Stimulated activated effector memory CD8-positive, alpha-beta T cell treated with anti-CD3 and anti-CD28 coated beads, Interleukin-12 subunit alpha, Interleukin-12 subunit beta, amount 100 ng/mL, for 72 hours (primary cell): Measurements from ENCODE around the gene ZNF526.

Source experiments
- ATAC-seq: fragments of 150-1000 bp; cut with Tn5 transposase; 2 replicates; pipeline ENCODE4 v1.10.0; 2021
- DNase-seq, 2 donors: peaks; one replicate each; pipeline ENCODE4 v3.0.0; 2021 to 2022; ENCODE audit warnings: low spot score in 2 of 2
- H3K27ac Mint-ChIP-seq: one replicate; pipeline ENCODE4 v1.8.0; 2022; ENCODE audit warnings: mild to moderate bottlenecking, mixed read lengths
- H3K36me3 Mint-ChIP-seq: one replicate; pipeline ENCODE4 v1.8.0; 2022; ENCODE audit warnings: mild to moderate bottlenecking, mixed read lengths
- H3K4me1 Mint-ChIP-seq: one replicate; pipeline ENCODE4 v1.8.0; 2022; ENCODE audit warnings: mixed read lengths
- H3K4me3 Mint-ChIP-seq: one replicate; pipeline ENCODE4 v1.8.0; 2022; ENCODE audit warnings: mild to moderate bottlenecking, mixed read lengths
- H3K9me3 Mint-ChIP-seq: one replicate; pipeline ENCODE4 v1.8.0; 2022; ENCODE audit warnings: mixed read lengths

ZNF526 gene

GRCh38 chr19:42204664-42205063 is 15.4 kb upstream of the ZNF526 start:
- DNase-seq (no peak), ATAC-seq (no peak)
- peaks cover 86% of the 10 kb centered on the region for H3K4me1 Mint-ChIP-seq
- peak overlapping the region; percentile 94 for H3K27ac Mint-ChIP-seq
- no peak overlapping the region for H3K4me3 Mint-ChIP-seq
- H3K36me3 Mint-ChIP-seq: peaks cover 97% of the 10 kb centered on the region
- H3K9me3 Mint-ChIP-seq: no peaks in the 10 kb centered on the region

- Mint-ChIP-seq H3K36me3 (peaks cover 98% of the 10 kb centered on the region), H3K27ac (peak overlapping the region; percentile 91), H3K9me3 (no peaks in the 10 kb centered on the region), H3K4me3 (peak overlapping the region; percentile 51), H3K4me1 (peaks cover 67% of the 10 kb centered on the region)
- no peak for ATAC-seq
- DNase-seq: no peak
Observed at GRCh38 chr19:42206871-42207755, 13.0 kb upstream of the ZNF526 start.

- Mint-ChIP-seq H3K27ac (peak overlapping the region; percentile 91), H3K36me3 (peaks cover 100% of the 10 kb centered on the region), H3K4me1 (peaks cover 63% of the 10 kb centered on the region), H3K4me3 (peak overlapping the region; percentile 51), H3K9me3 (no peaks in the 10 kb centered on the region)
- peak; percentile 57 for ATAC-seq
- DNase-seq: no peak
Observed at GRCh38 chr19:42207767-42208271, 12.3 kb upstream of the ZNF526 start.

DNA sequence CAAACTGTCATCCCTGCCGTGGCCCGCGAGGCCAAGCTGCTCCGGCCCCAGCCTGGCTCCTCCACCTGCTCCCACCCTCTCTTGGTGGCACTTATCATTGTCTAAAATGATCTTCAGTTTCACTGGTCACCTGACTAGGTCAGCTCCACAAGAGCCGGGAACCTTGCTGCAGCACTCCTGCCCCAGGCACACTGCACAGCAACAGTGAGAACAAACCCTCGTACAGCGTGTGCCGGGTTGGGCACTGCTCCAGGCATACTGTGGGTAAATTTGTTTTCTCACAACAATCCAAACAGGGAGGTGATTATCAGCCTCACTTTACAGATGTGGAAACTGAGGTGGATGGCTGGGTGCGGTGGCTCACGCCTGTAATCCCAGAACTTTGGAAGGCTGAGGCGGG is 11.5 kb upstream of the ZNF526 start:
- Mint-ChIP-seq H3K4me1 (peaks cover 63% of the 10 kb centered on the region), H3K27ac (peak overlapping the region; percentile 91), H3K36me3 (peaks cover 100% of the 10 kb centered on the region), H3K4me3 (peak overlapping the region; percentile 51), H3K9me3 (no peaks in the 10 kb centered on the region)
- no peak for DNase-seq
- ATAC-seq: no peak

GRCh38 chr19:42212886-42213285 is 7.2 kb upstream of the ZNF526 start:
- Mint-ChIP-seq H3K9me3 (no peaks in the 10 kb centered on the region), H3K27ac (peak overlapping the region; percentile 99), H3K36me3 (peaks cover 95% of the 10 kb centered on the region), H3K4me1 (peaks cover 63% of the 10 kb centered on the region), H3K4me3 (no peak overlapping the region)
- DNase-seq: no peak
- no peak for ATAC-seq

DNA sequence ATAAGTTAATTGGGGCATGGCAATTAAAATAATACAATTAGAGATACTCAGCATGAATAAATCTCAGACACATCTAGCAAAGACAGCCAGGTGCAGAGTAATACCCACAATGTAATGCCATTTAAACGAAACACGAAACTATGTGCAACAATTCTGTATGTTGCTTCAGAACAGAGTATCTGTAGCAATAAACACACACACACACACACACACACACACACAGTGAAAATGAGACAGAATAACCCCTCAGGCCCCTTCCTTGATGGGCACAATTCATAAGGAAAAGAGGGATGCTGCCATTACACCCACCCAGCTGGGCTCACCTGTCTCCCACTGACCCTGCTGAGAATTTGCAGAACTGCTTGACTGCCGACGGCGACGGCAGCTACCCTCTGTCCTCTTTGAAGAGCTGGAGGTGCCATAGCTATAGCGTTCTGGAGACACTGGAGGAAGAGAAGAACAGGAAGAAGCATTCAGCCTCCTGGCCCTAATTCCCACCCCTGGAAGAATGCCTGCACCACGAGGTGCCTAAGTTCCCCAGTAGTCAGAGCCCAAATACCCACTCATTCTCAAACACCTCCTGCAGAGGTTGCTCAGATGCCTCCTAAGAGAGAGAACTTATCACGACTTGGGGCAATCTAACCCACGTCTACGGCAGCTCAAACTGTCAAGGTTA is 5.2 kb upstream of the ZNF526 start:
- peak overlapping the region; percentile 94 for H3K4me3 Mint-ChIP-seq
- peaks cover 84% of the 10 kb centered on the region for H3K36me3 Mint-ChIP-seq
- peak overlapping the region; percentile 99 for H3K27ac Mint-ChIP-seq
- DNase-seq (no peak), ATAC-seq (no peak)
- H3K9me3 Mint-ChIP-seq: no peaks in the 10 kb centered on the region
- H3K4me1 Mint-ChIP-seq: peaks cover 62% of the 10 kb centered on the region

- H3K9me3 Mint-ChIP-seq: no peaks in the 10 kb centered on the region
- ATAC-seq: peak; percentile 0
- H3K4me3 Mint-ChIP-seq: peak overlapping the region; percentile 94
- DNase-seq: no peak
- peaks cover 72% of the 10 kb centered on the region for H3K4me1 Mint-ChIP-seq
- peaks cover 69% of the 10 kb centered on the region for H3K36me3 Mint-ChIP-seq
- H3K27ac Mint-ChIP-seq: peak overlapping the region; percentile 99
Observed at GRCh38 chr19:42216653-42217519, 3.2 kb upstream of the ZNF526 start.

DNA sequence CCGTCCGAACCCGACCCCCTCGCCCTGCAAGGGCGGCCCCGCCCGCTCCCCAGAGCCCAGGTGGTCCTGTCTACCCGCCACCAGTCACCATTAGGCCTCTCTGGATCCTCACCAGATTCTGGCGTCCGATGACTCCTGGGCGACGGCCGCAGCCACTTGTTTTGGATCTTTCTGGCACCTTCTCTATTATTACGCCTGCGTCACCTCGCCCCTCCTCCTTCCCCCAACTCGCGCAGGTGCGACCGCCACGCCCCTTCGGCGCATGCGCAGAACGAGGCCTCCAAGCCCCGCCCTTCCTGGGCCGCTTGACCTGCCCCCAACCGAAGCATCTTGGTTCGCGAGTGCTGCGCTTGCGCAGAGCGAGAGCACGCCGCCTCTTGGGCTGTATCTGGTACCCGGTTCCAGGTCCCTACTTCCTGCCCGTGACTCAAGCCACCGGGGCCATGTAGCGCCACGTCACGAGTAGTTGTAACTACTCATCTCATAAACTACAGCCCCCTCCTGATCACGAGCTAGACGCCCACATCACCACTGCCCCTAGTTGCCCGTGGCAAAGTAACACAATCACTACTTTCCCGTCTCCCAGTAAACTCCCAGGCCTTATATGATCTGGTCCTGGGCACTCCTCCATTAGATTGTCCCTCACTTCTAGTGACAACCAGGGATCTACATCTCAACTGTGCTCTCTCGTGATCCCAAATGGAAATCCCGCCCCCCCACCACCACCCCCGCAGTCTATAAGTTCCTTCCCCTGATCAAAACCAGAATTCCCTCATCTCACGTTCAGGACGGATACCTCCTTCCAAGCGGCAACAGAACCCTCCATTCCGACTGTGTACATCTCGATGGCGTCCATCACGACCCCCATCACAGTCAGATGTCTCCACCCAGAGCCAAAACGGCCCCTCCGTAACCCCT is 2.3 kb upstream of the ZNF526 start, which contains the start of gene DEDD2:
Gene DEDD2, minus strand, starts transcription at position 158 of the 918 bp plus-strand sequence. CDS start 670 bp downstream, outside the sequence.
- Mint-ChIP-seq H3K27ac (peak within 1 kb of the TSS; percentile 99), H3K4me1 (peaks cover 77% of the 10 kb centered on the region), H3K36me3 (peaks cover 66% of the 10 kb centered on the region), H3K4me3 (peak within 1 kb of the TSS; percentile 94), H3K9me3 (no peaks in the 10 kb centered on the region)
- DNase-seq (peak; percentile 100), ATAC-seq (peak; percentile 85)

GRCh38 chr19:42220751-42221097 is 612 bp downstream of the ZNF526 start:
- no peak for DNase-seq
- peaks cover 63% of the 10 kb centered on the region for H3K36me3 Mint-ChIP-seq
- H3K4me1 Mint-ChIP-seq: peaks cover 54% of the 10 kb centered on the region
- no peaks in the 10 kb centered on the region for H3K9me3 Mint-ChIP-seq
- H3K27ac Mint-ChIP-seq: peak overlapping the region; percentile 99
- ATAC-seq: no peak
- peak overlapping the region; percentile 94 for H3K4me3 Mint-ChIP-seq

GRCh38 chr19:42224940-42225717 is 5.0 kb downstream of the ZNF526 start:
- ATAC-seq (no peak), DNase-seq (no peak)
- H3K36me3 Mint-ChIP-seq: peaks cover 78% of the 10 kb centered on the region
- no peaks in the 10 kb centered on the region for H3K9me3 Mint-ChIP-seq
- H3K4me3 Mint-ChIP-seq: no peak overlapping the region
- H3K27ac Mint-ChIP-seq: no peak overlapping the region
- peaks cover 53% of the 10 kb centered on the region for H3K4me1 Mint-ChIP-seq

GRCh38 chr19:42225718-42226292 is 5.7 kb downstream of the ZNF526 start:
- Mint-ChIP-seq H3K36me3 (peaks cover 82% of the 10 kb centered on the region), H3K4me1 (peaks cover 47% of the 10 kb centered on the region), H3K9me3 (no peaks in the 10 kb centered on the region), H3K27ac (no peak overlapping the region), H3K4me3 (no peak overlapping the region)
- ATAC-seq: no peak
- DNase-seq: no peak

GRCh38 chr19:42226886-42227285 is 6.8 kb downstream of the ZNF526 start:
- Mint-ChIP-seq H3K4me1 (peaks cover 43% of the 10 kb centered on the region), H3K4me3 (no peak overlapping the region), H3K27ac (peak overlapping the region; percentile 77), H3K9me3 (no peaks in the 10 kb centered on the region), H3K36me3 (peaks cover 93% of the 10 kb centered on the region)
- DNase-seq (no peak), ATAC-seq (no peak)

- Mint-ChIP-seq H3K27ac (peak overlapping the region; percentile 89), H3K36me3 (peaks cover 96% of the 10 kb centered on the region), H3K4me1 (peaks cover 35% of the 10 kb centered on the region)
Observed at GRCh38 chr19:42228641-42229040, 8.5 kb downstream of the ZNF526 start.

More at GRCh38 chr19:42228641-42229040, 8.5 kb downstream of the ZNF526 start:
- Mint-ChIP-seq H3K9me3 (no peaks in the 10 kb centered on the region), H3K4me3 (no peak overlapping the region)
- ATAC-seq (no peak), DNase-seq (no peak)
